GM21423 (cell line): ENCODE measurements around the gene KIF4B.
"Not testable (repeated sequence)": the region's sequence is repeated elsewhere in the genome, so short reads cannot be mapped to it uniquely, and the experiment has no call there.

Source experiments
- ATAC-seq: cut with Tn5 transposase; IDR thresholded peaks from one replicate; pipeline ENCODE4 v1.9.1; 2021; ENCODE audit warnings: mild to moderate bottlenecking, moderate library complexity; ENCODE audit not compliant: unreplicated experiment

Gene KIF4B

DNA sequence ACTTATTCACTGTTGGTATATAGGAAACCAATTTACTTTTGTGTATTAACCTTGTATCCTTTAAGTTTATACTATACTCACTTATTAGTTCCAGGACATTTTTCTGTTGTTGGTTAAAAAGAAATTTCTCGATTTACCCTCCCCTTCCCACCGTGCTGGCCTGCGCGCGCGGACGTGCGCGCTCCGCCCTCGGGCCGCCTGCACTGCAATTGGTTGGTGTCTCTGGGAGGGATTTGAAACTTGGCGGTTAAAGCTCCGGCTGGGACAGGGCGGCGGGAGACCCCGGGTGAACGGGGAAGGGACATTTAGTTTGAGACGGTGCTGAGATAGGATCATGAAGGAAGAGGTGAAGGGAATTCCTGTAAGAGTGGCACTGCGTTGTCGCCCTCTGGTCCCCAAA is at the start of gene KIF4B:
Gene KIF4B (plus strand): TSS at position 230 of the 400 bp plus-strand sequence. CDS start 105 bp downstream, at position 335.
- no peak for ATAC-seq

DNA sequence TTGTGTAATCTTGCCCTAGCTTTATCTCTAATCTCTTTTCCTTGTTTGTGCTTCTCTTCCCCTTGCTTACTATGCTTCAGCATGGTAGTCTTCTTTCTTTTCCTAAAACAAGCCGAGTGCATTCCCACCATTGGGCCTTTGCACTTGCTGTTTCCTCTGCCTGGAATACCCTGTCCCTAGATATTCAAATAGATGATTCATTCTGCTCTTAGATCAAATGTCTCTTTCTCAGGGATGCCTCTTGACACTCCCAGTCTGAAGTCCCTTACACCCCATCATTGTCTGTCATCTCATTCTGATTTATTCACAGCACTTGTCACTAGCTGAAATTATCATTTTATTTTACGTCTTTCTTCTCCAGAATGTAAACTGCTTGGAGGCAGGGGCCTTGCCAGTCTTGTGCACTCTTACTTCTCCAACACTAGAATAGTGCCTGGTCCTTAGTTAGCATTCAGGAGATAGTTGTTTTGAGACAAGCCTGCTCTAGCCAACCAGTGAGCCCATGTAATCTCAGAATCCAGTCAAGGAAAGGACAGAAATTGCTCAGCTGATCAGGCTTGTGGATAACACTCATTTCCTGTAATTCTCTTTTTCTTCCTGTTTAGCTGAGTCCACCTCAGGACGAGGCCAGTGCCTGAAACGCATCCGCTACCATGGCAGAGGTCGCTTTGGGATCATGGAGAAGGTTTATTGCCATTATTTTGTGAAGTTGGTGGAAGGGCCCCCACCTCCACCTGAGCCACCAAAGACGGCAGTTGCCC is 47.3 kb upstream of the KIF4B start:
- ATAC-seq = no peak

- no peak for ATAC-seq
Observed at GRCh38 chr5:154966874-154967273, 46.7 kb upstream of the KIF4B start.

GRCh38 chr5:154967421-154968024 is 46.0 kb upstream of the KIF4B start:
- ATAC-seq = no peak

DNA sequence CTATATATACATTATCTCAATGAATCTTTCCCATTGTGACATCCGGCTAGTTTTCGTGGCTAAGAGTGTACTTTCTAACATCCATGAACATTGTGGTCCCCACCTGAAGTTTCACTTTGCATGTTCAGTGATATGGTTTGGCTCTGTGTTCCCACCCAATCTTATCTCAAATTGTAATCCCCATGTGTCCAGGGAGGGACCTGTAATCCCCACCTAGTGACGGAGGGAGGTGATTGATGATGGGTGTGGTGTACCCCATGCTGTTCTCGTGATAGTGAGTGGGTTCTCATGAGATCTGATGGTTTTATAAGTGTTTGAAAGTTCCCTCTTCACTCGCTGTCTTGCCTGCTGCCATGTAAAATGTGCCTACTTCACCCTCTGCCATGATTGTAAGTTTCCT is 44.6 kb upstream of the KIF4B start:
- no peak for ATAC-seq

DNA sequence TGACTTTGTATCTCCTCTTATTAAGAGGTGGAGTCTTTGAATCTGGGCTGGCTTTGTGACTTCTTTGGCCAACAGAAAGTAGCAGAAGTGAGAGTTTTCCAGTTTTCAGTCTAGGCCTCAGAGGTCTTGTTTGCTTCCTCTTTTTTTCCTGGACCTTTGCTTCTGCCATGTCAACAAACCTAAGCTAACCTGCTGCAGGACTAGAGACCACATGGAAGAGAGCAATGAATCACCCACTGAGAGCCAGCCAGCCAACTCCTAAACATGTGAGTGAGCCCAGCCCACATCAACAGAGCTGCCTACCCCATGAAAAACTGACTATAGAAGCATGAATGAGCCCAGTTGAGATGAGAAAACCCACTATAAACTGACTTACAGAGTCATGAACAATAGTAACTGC is 42.8 kb upstream of the KIF4B start:
- ATAC-seq = no peak

DNA sequence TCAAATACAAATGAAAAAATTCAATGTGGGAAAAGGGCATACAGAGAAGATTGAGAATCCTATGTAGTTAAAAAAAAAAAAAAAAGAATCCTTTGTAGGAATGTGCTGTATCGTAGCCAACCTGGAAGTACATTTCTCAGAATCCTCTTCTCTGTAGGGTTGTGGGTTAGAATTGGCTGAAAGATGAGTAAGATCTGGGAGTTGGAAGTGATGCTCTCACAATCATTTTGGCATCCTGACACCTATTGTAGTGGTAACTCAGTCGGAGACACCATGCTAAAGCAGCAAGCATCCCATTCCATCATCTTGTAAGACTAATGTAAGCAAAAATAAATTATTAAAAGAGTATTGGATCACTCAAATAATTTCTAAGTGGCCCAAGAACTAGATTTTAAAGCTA is 42.1 kb upstream of the KIF4B start:
- no peak for ATAC-seq

DNA sequence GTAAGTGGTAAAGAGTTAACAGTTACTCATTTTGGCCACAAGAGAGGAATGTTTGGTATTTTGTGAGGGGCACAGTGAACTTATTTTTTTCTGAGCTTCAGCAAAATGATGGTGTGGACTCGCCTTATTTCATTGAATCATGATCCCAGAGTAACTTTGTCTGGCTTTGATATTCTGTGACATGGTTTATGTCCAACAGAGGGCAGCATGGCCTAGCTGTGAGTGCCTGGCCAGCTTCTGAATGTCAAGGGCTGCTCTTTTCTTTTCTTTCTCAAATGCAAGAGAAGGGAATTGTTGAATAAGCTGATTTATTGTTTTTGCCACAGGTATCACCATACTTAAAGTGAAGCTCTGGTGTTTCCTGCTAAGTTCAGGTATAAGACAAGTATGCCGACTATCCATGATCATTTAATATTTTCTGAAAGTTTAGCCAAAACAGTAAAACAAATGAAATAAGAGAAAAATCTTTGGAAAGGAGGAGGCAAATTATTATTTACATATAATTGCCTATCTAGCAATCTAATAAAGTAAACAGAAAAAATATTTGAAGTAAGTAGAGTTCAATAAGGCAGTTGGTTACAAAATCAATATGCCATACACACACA is 41.0 kb upstream of the KIF4B start:
- no peak for ATAC-seq

- not testable (repeated sequence) for ATAC-seq
Observed at GRCh38 chr5:154976082-154976481, 37.5 kb upstream of the KIF4B start.

- no peak for ATAC-seq
Observed at GRCh38 chr5:154977409-154977808, 36.1 kb upstream of the KIF4B start.

- not testable (repeated sequence) for ATAC-seq
Observed at GRCh38 chr5:154978294-154978693, 35.3 kb upstream of the KIF4B start.

- no peak for ATAC-seq
Observed at GRCh38 chr5:154984946-154985516, 28.5 kb upstream of the KIF4B start.

- no peak for ATAC-seq
Observed at GRCh38 chr5:154986151-154986550, 27.4 kb upstream of the KIF4B start.

- no peak for ATAC-seq
Observed at GRCh38 chr5:154989626-154990025, 23.9 kb upstream of the KIF4B start.

DNA sequence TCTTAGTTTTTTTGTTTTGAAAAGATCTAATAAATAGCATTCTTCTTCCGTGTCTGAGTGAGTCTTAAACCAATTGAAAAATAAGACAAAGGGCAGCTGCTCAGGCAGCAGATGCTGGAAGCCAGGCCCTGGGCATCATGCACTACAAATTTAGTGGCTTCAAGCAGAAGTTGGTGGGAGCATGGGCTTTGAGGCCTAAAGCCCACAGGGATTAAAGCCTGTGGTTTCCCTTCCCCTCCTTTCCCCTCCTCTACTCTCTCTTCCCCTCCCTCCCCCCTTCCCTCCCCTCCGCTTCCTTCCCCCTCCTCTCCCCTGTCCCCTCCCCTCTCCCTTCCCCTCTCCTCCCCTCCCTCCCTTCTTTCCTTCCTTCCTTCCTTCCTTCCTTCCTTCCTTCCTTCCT is 20.1 kb upstream of the KIF4B start:
- ATAC-seq = no peak

- no peak for ATAC-seq
Observed at GRCh38 chr5:154995679-154996078, 17.9 kb upstream of the KIF4B start.

DNA sequence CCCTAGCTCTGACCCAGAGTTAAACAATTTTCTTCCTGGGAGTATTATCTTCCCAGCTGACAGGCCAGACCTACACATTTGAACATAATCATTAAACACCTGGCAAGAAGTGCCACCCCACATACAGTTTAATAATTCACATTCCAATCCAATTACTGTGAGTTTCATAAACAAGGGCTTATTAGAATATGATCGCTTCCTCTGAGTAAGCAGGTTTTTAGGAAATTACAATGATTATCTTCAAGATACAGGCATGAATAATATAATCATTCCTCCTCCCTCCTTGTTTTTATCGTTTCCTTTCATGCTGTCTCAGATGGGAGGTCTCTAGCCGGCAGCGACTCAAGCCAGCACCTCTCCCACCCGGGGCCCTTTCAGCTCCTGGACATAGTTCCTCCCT is 15.8 kb upstream of the KIF4B start:
- no peak for ATAC-seq

GRCh38 chr5:154999865-155000264 is 13.7 kb upstream of the KIF4B start:
- ATAC-seq = no peak

DNA sequence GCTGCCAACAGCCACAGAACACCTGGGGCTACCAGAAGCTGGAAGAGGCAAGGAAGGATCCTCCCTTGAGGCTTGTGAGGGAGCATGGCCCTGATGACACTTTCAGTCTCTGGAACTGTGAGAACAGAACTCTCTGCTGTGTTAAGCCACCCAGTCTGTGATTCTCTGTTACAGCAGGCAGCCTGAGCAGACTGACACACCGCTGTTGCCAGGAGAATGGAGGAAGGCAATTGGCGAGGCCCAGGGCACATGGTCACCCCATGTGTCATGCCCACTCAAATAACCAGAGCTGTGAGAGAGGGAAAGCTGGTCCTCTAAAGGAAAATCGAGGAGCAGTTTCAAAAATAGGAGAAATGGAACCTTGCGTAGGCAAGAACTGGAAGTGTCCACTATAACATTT is 12.0 kb upstream of the KIF4B start:
- ATAC-seq = no peak

DNA sequence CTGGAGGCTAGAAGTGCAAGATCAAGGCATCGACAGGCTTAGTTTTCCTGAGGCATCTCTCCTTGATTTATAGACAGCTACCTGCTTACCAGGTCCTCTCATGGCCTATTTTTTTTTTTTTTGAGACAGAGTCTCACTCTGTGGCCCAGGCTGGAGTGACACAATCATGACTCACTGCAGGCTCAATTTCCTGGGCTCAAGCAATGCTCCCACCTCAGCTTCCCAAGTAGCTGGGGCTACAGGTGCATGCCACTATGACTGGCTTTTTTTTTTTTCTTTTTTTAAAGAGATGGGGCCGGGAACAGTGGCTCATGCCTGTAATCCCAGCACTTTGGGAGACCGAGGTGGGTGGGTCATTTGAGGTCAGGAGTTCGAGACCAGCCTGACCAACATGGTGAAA is 10.8 kb upstream of the KIF4B start:
- ATAC-seq = not testable (repeated sequence)

DNA sequence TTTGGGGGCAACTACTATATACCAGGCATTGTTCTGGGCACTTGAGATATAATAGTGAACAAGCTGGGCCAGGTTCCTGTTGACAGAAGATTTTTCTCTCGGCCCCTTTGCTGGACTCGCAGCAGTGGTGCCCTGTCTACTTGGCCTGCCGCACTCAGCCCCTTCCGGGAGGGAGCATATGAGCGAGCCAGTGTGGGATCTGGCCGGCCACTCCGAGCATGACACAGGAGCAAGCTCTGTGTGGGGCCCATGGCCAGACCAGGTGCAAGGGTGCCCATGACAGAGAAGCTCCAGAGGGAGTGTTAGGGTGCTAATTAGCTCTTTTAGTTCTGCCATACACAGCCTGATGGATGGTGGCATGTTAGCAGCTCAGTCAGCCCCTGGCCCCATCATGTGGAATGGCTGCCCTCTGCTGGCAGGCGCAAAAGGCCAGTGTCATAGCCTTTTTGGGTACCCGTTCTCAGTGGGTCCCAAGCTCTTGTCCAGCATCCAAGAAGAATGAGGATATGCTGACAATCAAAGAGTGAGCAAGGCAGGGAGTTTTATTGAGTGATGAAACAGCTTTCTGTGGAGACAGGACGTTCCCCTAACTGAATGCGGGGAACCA is 9.3 kb upstream of the KIF4B start:
- no peak for ATAC-seq
